Iris pigment epithelial cell (primary cell): Measurements from ENCODE around the gene RNF207.

ENCODE experiments used
- DNase-seq: peaks from one replicate; pipeline ENCODE4 v3.0.0-alpha.2; 2011; ENCODE audit warnings: low read depth

The RNF207 gene

DNA sequence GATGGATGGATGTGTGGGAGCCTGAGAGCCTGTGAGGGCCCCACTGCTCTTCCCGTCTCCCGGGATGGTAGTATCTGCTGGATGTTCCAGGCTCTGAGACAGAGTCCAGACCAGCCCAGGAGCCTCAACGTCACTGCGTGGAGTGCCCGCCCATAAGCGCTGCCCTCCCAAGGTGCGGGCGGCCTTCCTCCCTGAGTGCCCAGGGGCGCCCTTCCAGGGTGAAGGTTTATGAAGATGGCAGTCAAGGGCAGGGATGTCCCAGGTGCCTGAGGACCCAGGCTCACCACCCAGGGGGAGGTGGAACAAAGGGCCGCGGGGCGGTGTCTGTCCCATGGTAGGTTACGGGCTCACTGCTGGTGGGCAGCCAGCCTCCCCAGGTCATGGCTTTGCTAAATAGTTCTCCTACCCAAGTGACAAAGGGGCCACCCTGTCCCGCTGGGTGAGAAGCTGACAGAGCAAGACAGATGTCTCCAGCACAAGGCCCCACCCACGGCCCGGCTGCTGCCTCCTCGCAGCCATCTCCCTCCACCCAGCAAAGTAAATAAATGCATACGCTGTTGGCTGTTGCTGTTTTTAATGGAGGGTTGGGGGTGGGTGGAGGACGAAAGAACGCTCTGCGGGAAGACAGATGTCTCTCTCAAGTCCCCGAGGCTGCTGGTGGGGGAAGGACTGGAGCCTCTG lies 63.9 kb downstream of the RNF207 start:
- no peak for DNase-seq

- no peak for DNase-seq
Observed at GRCh38 chr1:6270401-6270800, 64.5 kb downstream of the RNF207 start.
